T-helper 22 cell (primary cell): ENCODE data around the gene CDHR4.
"Not testable (repeated sequence)": the region's sequence is repeated elsewhere in the genome, so short reads cannot be mapped to it uniquely, and the experiment has no call there.

Experiments used
- DNase-seq: peaks from one replicate; pipeline ENCODE4 v3.0.0-alpha.2; 2020; ENCODE audit warnings: low read depth

Gene CDHR4

DNA sequence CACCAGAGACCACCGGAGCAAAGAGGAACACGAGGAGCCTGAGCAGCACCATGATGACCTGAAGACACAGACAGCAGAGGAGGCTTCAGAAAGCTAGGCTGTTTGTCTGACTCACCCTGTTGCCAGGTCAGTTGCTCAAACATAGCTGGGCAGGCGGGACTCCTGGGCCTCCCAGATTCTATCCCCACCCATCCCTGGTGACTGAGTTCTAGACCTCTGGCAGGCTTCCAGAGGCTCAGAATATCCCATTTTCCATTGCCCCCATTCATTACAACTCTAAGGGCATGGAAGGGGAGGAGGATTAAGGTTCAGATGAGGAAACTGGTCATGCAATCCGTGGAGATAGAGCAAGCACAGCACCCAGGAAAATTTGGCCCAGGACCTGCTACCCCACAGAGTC, at the start of gene CDHR4:
Gene CDHR4, minus strand, starts transcription at position 113 of the 400 bp plus-strand sequence. Its CDS starts 61 bp downstream, at position 52.
- DNase-seq, result no peak

- no peak for DNase-seq
These were observed 46.0 kb upstream of the CDHR4 start for GRCh38 chr3:49845694-49846093.

- no peak for DNase-seq
These were observed 45.0 kb upstream of the CDHR4 start for GRCh38 chr3:49844464-49845183.

DNA sequence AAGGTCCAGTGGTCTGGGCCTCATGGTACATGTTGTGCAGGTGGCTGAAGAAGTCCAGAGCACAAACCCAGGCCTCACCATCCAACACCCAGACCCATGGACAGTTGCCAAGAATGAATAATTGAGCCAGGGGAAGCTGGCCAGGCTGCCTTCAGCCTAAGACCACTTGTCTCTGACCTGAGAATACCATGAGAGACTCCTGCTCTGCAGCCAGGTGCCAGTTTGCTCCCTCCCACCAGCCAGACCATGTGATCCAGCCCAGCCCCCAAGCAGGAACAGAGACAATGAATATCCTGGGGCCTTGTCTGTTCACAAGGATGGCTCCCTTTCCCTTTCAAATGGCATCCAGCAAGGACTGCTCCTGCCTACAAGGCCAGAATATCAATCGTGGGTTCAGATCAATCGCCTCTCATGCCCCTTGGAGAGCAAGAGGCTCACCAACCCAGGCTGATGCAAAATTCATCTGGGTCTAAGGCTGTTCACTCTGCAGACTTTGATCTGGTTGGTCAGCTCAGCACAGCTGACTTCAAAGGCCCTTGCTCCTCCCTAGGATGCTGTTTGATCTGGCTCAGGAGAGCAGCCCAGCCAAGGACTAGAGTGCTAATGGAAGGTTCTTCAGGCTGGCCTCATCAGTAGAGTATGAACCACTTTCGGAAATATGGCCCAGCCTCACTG, 43.3 kb upstream of the CDHR4 start:
- no peak for DNase-seq

- DNase-seq, result no peak
These were observed 42.1 kb upstream of the CDHR4 start for GRCh38 chr3:49841806-49842205.

GRCh38 chr3:49841126-49841696, 41.5 kb upstream of the CDHR4 start:
- no peak for DNase-seq

- no peak for DNase-seq
These were observed 40.7 kb upstream of the CDHR4 start for GRCh38 chr3:49840388-49840787.

DNA sequence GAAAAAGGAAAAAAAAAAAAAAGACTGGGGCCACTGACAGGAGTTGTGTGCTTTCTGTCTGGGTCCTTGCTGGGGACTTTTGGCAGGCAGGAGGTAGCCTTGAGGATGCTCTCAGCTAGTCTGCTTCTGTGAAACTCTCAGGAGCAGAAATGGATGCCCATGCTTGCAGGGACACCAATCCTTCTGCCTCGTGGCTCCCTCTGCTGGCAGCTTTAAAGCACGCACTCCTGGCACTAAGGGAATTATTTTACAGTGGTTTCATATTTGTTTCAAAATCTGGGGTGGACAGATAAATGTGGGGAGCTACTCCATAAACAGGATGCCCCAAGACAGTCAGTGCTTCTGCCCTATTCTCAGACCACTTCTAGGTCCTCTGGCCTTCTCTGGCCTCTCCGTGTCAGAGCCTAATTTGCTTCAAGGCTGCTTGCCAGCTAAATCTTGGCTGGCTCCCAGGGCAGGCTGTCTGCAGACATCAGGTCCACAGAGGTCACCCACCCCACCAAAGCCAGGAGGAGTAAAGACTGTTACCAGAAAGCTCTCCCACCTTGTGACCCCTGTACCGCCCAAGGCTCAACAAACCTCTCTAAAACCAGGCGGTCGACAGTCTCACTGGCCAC, 39.6 kb upstream of the CDHR4 start:
- peak; percentile 46 for DNase-seq

DNA sequence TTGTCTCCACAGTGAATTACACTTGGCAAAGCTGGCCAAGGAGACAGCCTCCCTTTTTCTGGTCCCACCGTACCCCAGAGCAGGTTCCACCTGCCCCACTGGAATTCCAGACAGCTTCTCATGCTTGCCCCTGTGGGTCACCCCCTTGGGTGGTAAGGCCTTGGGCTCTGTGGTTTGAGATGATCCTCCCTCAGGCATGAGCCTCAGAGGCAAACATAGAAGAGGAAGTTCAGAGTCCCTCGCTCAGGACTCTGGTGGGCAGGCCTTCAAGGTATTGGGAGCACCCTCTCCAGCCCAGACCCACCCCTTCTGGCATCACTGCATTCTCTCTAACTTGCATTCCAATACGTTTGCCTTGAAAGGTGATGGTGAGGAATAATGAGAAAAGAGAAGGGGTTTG, 31.7 kb upstream of the CDHR4 start:
- DNase-seq, result no peak

- DNase-seq, result no peak
These were observed 26.3 kb upstream of the CDHR4 start for GRCh38 chr3:49826016-49826415.

GRCh38 chr3:49823131-49823530, 23.5 kb upstream of the CDHR4 start:
- not testable (repeated sequence) for DNase-seq

DNA sequence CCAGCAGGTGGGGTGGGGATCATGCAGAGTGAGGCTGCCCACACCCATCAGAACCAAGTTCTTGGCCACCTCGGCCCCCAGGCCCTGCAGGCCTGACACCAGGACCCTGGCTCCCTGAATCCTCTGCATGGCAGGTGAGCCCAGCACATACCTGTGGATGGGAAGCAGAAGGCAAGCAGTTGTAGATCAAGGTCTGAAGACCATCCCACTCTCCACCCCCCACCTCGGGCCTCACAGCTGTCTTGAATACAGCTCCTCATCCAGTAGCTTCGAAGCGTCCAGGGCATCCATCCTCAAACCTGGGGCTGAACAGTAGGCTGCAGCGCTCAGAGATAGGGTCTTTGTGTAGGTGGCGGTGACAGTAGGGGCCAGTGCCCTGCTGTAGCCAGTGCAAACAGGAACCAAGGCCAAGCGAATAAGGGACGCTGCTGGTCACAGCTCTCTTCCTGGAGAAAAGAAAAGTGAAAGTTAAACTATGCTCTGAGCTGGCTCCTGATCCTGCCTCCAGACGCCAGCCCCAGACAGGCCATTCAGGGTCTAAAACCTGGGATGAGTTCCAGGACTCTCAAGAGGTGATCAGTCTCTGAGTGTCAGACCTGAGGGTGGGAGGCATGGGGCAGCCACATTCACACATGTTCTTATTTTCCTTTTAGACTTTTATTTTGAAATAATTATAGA, 14.0 kb upstream of the CDHR4 start, which contains the start of gene UBA7:
Gene UBA7, minus strand, starts transcription at position 457 of the 678 bp plus-strand sequence. Its CDS starts 166 bp downstream, at position 291.
- no peak for DNase-seq

DNA sequence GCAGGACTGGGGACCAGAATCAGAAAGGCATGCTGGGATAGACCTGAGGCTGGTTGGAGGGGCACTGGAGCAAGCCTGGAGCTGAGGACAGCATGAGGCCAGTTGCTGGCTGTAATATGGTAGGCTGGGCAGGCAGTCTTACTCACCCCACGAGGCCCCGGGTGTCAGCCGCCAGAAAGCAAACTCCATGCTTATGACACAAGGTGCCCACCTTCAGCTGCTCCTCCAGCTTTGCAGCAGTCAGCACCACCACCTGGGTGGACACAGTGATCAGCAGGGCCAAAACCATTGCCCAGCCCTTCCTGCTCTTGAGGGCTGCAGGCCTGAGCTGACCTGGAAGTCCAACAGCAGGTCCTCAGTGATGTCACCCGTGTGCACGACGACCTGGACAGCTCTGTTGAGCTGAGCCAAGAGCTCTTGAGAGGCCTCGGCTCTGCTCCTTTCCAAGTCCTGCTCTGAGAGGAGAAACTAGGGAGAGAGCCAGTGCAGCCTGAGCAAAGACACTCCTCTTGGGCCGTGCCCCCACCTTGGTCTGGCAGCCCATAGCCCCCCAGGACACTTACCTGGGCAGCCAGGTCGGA, 13.3 kb upstream of the CDHR4 start:
- no peak for DNase-seq

DNA sequence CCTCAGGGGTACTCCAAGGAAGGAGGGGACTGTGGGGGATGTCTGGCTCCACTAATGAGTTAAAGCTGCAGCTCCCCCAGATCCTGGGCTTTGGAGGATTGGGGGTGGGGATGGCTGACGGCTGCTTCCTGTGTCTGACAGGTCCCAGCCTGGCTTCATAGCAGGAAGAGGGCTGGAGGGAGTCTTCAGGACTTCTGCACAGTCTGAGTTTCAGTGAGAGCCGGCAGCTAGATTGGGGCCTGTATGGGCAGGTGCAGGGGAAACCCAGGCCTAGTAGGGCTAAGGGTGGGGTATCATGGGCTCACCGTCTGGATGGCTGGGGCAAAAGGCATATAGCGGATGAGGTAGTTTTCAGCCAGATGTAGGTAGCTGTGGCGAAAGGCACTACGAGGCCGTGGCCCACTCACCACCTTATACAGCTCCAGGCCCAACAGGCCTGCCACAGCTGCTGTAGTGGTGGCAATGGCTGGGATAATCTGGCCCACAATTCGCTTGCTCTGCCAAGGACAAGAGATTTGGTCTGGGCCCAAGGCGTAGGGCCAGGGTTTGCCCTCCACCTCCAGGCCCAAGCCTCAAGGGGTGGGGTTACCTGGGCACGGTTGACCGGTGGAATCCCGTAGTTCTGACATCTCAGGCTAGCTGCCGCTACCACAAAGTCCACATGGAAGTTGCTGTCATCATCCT, 7.9 kb upstream of the CDHR4 start:
- no peak for DNase-seq

DNA sequence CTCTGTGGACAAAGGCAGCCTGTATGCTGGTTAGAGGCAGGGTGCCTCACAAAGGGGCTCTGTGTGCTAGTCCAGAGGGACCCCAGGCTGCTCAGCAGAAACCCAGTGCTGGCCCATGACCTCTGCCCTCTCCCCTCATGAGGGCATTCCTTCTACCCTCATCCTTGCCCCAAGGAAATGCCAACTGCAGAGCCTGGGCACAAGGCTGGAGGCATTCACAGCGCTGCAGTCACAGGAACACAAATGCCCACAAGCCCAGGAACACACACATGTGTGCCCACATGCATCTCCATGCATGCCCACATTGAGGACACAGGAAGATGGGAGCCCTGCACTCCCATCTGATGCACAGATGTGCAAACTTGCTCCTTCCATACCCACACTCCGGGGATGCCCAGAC, 7.2 kb upstream of the CDHR4 start:
- DNase-seq, result no peak

- DNase-seq, result no peak
These were observed 6.4 kb upstream of the CDHR4 start for GRCh38 chr3:49805897-49806701.

GRCh38 chr3:49805367-49805782, 5.7 kb upstream of the CDHR4 start:
- no peak for DNase-seq

GRCh38 chr3:49804141-49805041, 4.7 kb upstream of the CDHR4 start:
- DNase-seq, result no peak

DNA sequence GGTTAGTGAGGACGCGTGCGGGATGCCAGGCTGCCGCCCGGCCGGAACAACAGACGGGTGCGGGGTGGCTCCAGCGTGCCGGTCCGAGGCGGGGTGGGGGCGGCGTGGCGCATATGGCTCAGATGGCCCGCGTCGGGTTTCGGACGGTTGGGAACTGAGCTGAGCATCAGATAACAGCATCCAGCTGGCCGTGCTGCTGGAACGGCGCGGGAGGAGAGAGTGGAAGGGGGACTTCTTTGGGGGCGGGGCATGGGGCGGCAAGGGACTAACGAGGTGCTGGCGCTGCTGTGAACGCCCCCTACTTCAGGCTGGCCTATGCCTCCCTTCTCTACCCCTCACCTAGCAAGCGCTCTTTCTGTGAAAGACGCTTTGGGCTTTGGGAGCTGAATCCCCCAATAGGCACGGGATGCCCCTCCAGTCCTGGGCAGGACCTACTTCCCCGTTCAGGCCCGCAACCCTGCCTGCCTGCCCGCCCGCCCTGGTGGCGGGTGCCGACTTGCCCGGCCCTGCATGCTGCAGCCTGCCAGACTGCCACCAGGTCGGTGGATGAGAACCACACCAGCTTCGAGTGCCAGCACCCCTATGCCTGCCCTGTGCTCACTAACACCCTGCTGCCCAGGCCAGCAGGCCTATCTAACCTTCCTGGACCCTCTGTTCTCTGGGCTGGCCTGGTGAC, 3.9 kb upstream of the CDHR4 start:
- DNase-seq, result peak; percentile 52
